Measurements from ENCODE around the gene SNTN. TPM values are rescaled to one million over a fixed set of nuclear protein-coding genes. Genes with fewer than 3 reads are reported as not detected.

The SNTN gene
- total and polyA plus RNA-seq, 2 donors (not counting 3 experiments of a cell fraction or from before 2014, with no cell fraction given) = not detected

- no peak overlapping the region for H3K9ac ChIP-seq (replicated peaks; ENCODE audit: extremely low read depth, insufficient read depth, low read length)
- peak; percentile 21 for FAIRE-seq
Observed at GRCh38 chr3:63624941-63625560, 27.4 kb upstream of the SNTN start.

DNA sequence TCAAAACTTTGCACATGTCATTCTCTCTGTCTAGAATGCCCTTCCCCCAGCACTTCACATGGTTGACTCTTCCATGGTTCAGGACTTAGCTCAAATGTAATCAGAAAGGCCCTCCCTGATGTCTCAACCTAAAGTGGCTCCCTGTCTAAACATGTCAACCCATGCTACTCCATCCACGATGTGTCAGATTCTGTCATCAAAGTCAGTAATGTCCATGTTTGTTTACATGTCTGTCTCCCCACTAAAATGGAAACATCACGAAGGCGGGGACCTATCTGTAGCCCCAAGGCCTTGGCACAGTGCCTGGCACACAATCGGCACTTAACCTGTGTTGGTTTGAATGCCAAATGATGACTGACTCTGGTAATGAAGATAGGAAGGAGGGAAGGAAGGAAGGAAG lies 20.8 kb upstream of the SNTN start:
- FAIRE-seq = no peak
- CTCF ChIA-PET = no interaction called here
- H3K4me2 ChIP-seq (ENCODE audit: insufficient read depth, low read length) = no peak overlapping the region
- H3K36me3 ChIP-seq (ENCODE audit: control insufficient read depth in 2 of 2, extremely low read depth in 1 of 2, insufficient read depth in 2 of 2, low read length in 2 of 2) = no peaks in the 10 kb centered on the region
- POLR2A ChIA-PET = no interaction called here
- H3K9me3 ChIP-seq (replicated peaks; ENCODE audit: control insufficient read depth, insufficient read depth, low read length) = no peaks in the 10 kb centered on the region
- H3K27ac ChIP-seq (ENCODE audit: insufficient read depth, low read depth, low read length) = no peak overlapping the region
- intact Hi-C loops (cut with micrococcal nuclease) (no loop called here), dilution Hi-C loops (cut with MboI; ENCODE audit: extremely low pct_ligation_motif_present, low sequenced_read_pairs) (no loop called here)
- BruUV-seq (replicated peaks) = no TSS peak
- no peak overlapping the region for H3K4me3 ChIP-seq (replicated peaks in 1 of 3; ENCODE audit: insufficient read depth in 1 of 3, low read depth in 1 of 3, low read length in 3 of 3)
- H3K27me3 ChIP-seq (ENCODE audit: control insufficient read depth in 2 of 2, insufficient read depth in 2 of 2, low read length in 2 of 2) = no peaks in the 10 kb centered on the region
- no peak overlapping the region for H2AFZ ChIP-seq (ENCODE audit: low read depth, low read length)
- H4K20me1 ChIP-seq (replicated peaks; ENCODE audit: control insufficient read depth, extremely low read depth, insufficient read depth, low read length) = no peaks in the 10 kb centered on the region
- H3K9me1 ChIP-seq (replicated peaks; ENCODE audit: control insufficient read depth, extremely low read depth, insufficient read depth, low read length) = no peaks in the 10 kb centered on the region
- TF ChIP-seq FOS (IDR thresholded peaks at IDR 0.05; ENCODE audit: borderline replicate concordance, insufficient read depth, low read length) (no peak), POLR2AphosphoS5 (IDR thresholded peaks at IDR 0.05; ENCODE audit: insufficient read depth, low read depth, low read length) (no peak), GATA2 (IDR thresholded peaks at IDR 0.05; ENCODE audit: insufficient read depth, insufficient read length, low read depth, low read length) (no peak), JUN (IDR thresholded peaks at IDR 0.05; ENCODE audit: borderline replicate concordance, insufficient read depth, insufficient read length, low read depth) (no peak), EZH2 (IDR thresholded peaks at IDR 0.05; ENCODE audit: borderline replicate concordance, low read depth, low read length, severe bottlenecking) (no peak), POLR2A (IDR thresholded peaks at IDR 0.05; ENCODE audit: low read depth, low read length) (no peak), MYC (IDR thresholded peaks at IDR 0.05; ENCODE audit: low read depth, low read length) (no peak)
- TF ChIP-seq, protein P1, sequence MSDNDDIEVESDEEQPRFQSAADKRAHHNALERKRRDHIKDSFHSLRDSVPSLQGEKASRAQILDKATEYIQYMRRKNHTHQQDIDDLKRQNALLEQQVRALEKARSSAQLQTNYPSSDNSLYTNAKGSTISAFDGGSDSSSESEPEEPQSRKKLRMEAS (IDR thresholded peaks at IDR 0.05; ENCODE audit: insufficient read depth, insufficient read length) = no peak
- TF ChIP-seq, protein P2, sequence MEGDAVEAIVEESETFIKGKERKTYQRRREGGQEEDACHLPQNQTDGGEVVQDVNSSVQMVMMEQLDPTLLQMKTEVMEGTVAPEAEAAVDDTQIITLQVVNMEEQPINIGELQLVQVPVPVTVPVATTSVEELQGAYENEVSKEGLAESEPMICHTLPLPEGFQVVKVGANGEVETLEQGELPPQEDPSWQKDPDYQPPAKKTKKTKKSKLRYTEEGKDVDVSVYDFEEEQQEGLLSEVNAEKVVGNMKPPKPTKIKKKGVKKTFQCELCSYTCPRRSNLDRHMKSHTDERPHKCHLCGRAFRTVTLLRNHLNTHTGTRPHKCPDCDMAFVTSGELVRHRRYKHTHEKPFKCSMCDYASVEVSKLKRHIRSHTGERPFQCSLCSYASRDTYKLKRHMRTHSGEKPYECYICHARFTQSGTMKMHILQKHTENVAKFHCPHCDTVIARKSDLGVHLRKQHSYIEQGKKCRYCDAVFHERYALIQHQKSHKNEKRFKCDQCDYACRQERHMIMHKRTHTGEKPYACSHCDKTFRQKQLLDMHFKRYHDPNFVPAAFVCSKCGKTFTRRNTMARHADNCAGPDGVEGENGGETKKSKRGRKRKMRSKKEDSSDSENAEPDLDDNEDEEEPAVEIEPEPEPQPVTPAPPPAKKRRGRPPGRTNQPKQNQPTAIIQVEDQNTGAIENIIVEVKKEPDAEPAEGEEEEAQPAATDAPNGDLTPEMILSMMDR (IDR thresholded peaks at IDR 0.05; ENCODE audit: extremely low read depth in 1 of 2, insufficient read depth in 1 of 2, low read depth in 1 of 2, low read length in 2 of 2) = no peak
- no peaks in the 10 kb centered on the region for H3K4me1 ChIP-seq (ENCODE audit: control insufficient read depth, extremely low read depth, insufficient read depth, low read length)
- H3K79me2 ChIP-seq (ENCODE audit: control insufficient read depth, insufficient read depth, low read length) = no peaks in the 10 kb centered on the region
- no peak overlapping the region for H3K9ac ChIP-seq (replicated peaks; ENCODE audit: extremely low read depth, insufficient read depth, low read length)
- no peak for DNase-seq (ENCODE audit: low read depth, low spot score)

More at GRCh38 chr3:63624941-63625560, 27.4 kb upstream of the SNTN start:
- H3K9me1 ChIP-seq (replicated peaks; ENCODE audit: control insufficient read depth, extremely low read depth, insufficient read depth, low read length) = no peaks in the 10 kb centered on the region
- no peak overlapping the region for H3K27ac ChIP-seq (ENCODE audit: insufficient read depth, low read depth, low read length)
- H3K4me3 ChIP-seq (replicated peaks in 1 of 3; ENCODE audit: insufficient read depth in 1 of 3, low read depth in 1 of 3, low read length in 3 of 3) = no peak overlapping the region
- ChIA-PET POLR2A (no interaction called here), CTCF (no interaction called here)
- no peak overlapping the region for H3K4me2 ChIP-seq (ENCODE audit: insufficient read depth, low read length)
- no peak overlapping the region for H2AFZ ChIP-seq (ENCODE audit: low read depth, low read length)
- peaks cover 3% of the 10 kb centered on the region for H3K4me1 ChIP-seq (ENCODE audit: control insufficient read depth, extremely low read depth, insufficient read depth, low read length)
- no peaks in the 10 kb centered on the region for H4K20me1 ChIP-seq (replicated peaks; ENCODE audit: control insufficient read depth, extremely low read depth, insufficient read depth, low read length)
- BruUV-seq (replicated peaks) = no TSS peak
- peak; percentile 20 for DNase-seq (ENCODE audit: low read depth, low spot score)
- no peaks in the 10 kb centered on the region for H3K9me3 ChIP-seq (replicated peaks; ENCODE audit: control insufficient read depth, insufficient read depth, low read length)
- H3K27me3 ChIP-seq (ENCODE audit: control insufficient read depth in 2 of 2, insufficient read depth in 2 of 2, low read length in 2 of 2) = no peaks in the 10 kb centered on the region
- H3K79me2 ChIP-seq (ENCODE audit: control insufficient read depth, insufficient read depth, low read length) = no peaks in the 10 kb centered on the region
- peak; percentile 54 for TF ChIP-seq JUN (IDR thresholded peaks at IDR 0.05; ENCODE audit: borderline replicate concordance, insufficient read depth, insufficient read length, low read depth)
- TF ChIP-seq, protein P1 (IDR thresholded peaks at IDR 0.05; ENCODE audit: insufficient read depth, insufficient read length) = no peak
- H3K36me3 ChIP-seq (ENCODE audit: control insufficient read depth in 2 of 2, extremely low read depth in 1 of 2, insufficient read depth in 2 of 2, low read length in 2 of 2) = no peaks in the 10 kb centered on the region
- dilution Hi-C loops (cut with MboI; ENCODE audit: extremely low pct_ligation_motif_present, low sequenced_read_pairs) = no loop called here
- intact Hi-C loops (cut with micrococcal nuclease) = no loop called here
